Thyroid gland (tissue), 4 donors: ENCODE data around the gene KCNB1. TPM values are rescaled to one million over a fixed set of nuclear protein-coding genes. Genes with fewer than 3 reads are reported as not detected.

Experiments
- DNase-seq, 2 donors: peaks; one replicate each; pipeline ENCODE4 v3.0.0-alpha.2; 2019
- H3K27ac ChIP-seq, 3 donors: fragments of 200-600 bp; sonication (generic); 1 replicate in 2 of 3; 2 replicates in 1 of 3; pipeline ENCODE4 v1.5.1; 2016 to 2019; ENCODE audit warnings: mild to moderate bottlenecking in 1 of 3, moderate library complexity in 1 of 3
- H3K27me3 ChIP-seq: fragments of 200-600 bp; sonication (generic); one replicate; pipeline ENCODE4 v1.5.1; 2019
- H3K36me3 ChIP-seq, 2 donors: fragments of 200-600 bp; sonication (generic); one replicate each; pipeline ENCODE4 v1.5.1; 2016 to 2019
- H3K4me1 ChIP-seq, 2 donors: fragments of 200-600 bp; sonication (generic); one replicate each; pipeline ENCODE4 v1.5.1; 2017 to 2019
- H3K4me3 ChIP-seq, 3 donors: fragments of 200-600 bp; sonication (generic); replicated peaks in 1 of 3; 1 replicate in 2 of 3; 2 replicates in 1 of 3; pipeline ENCODE4 v1.5.1; 2016; ENCODE audit warnings: mild to moderate bottlenecking in 1 of 3
- H3K9me3 ChIP-seq: fragments of 200-600 bp; sonication (generic); one replicate; pipeline ENCODE4 v1.5.1; 2017
- POLR2A ChIP-seq, 2 donors: fragments of 450-650 bp; IDR thresholded peaks; one replicate each; pipeline ENCODE4 v1.6.1; 2017; ENCODE audit warnings: antibody characterized with exemption in 2 of 2, mild to moderate bottlenecking in 2 of 2, moderate library complexity in 1 of 2
- WGBS, 2 donors: methylation state at CpG; one replicate each; pipeline ENCODE4 v1.1.5; 2017; 5-methylcytosine and 5-hydroxymethylcytosine counted together
- intact Hi-C: fragments of 100-400 bp; cut with DNase I; formaldehyde crosslinking; loops from one replicate; pipeline ENCODE4 v1.15.1; 2023
- total RNA-seq, 4 donors: library from RNA; depleted of rRNA; stranded (reverse); fragments of >200 nt; gene quantifications; one replicate each; pipeline ENCODE4 v1.2.3, GENCODE V29; 2016
- TF ChIP-seq, protein P1 (sequence below), 6 experiments: fragments of 200-600 bp in 3 of 6; fragments of 450-650 bp in 3 of 6; sonication (generic) in 3 of 6; IDR thresholded peaks; one replicate each; pipeline ENCODE4 v1.5.1; 2016 to 2019; ENCODE audit warnings: antibody characterized with exemption in 6 of 6, mild to moderate bottlenecking in 2 of 6, inconsistent platforms in 1 of 6, moderate library complexity in 1 of 6

Gene KCNB1
- total RNA-seq, 4 donors from 2014 or later, result 0.34 to 0.54 (median 0.47) TPM

DNA sequence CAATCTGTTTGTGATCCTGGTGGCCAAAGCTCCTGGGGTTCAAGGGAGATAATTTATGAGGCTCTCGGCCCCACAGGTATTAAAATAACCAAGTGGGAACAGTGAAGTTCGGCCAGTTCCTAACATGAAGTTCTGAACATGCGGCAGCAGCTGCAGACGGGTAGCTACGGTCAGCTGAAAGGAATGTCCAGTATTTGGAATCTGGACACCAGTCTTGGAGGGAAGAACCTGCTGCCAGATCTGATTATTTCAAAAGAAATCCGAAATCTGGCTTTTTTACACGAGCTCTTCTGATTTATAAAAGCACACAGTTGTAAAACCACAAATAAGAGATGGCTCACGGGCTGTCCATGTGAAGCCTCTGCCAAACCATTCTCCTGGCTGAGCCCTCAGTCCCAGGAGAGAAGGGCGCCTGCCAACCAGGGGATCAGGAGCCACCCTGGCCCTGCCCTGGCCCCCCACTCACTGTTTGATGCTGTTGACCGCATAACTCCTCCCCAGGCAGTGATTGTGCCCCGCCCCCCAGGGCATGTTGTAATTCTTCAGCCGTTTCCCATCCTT, 28.2 kb upstream of the KCNB1 start:
- Histone ChIP-seq H3K27me3 (no peaks in the 10 kb centered on the region), H3K9me3 (no peaks in the 10 kb centered on the region), H3K4me1 (no peaks in the 10 kb centered on the region), H3K4me3 (no peak overlapping the region), H3K27ac (no peak overlapping the region), H3K36me3 (no peaks in the 10 kb centered on the region)
- peak in 1 of 2 donors; percentile 5 for DNase-seq
- intact Hi-C loops, result no loop called here
- WGBS, 2 donors, result 71 to 74% methylated on average over 12 of the region's 12 CpGs
- TF ChIP-seq POLR2A (IDR thresholded peaks at IDR 0.05), result no peak
- TF ChIP-seq, protein P1, sequence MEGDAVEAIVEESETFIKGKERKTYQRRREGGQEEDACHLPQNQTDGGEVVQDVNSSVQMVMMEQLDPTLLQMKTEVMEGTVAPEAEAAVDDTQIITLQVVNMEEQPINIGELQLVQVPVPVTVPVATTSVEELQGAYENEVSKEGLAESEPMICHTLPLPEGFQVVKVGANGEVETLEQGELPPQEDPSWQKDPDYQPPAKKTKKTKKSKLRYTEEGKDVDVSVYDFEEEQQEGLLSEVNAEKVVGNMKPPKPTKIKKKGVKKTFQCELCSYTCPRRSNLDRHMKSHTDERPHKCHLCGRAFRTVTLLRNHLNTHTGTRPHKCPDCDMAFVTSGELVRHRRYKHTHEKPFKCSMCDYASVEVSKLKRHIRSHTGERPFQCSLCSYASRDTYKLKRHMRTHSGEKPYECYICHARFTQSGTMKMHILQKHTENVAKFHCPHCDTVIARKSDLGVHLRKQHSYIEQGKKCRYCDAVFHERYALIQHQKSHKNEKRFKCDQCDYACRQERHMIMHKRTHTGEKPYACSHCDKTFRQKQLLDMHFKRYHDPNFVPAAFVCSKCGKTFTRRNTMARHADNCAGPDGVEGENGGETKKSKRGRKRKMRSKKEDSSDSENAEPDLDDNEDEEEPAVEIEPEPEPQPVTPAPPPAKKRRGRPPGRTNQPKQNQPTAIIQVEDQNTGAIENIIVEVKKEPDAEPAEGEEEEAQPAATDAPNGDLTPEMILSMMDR (IDR thresholded peaks at IDR 0.05), result no peak

DNA sequence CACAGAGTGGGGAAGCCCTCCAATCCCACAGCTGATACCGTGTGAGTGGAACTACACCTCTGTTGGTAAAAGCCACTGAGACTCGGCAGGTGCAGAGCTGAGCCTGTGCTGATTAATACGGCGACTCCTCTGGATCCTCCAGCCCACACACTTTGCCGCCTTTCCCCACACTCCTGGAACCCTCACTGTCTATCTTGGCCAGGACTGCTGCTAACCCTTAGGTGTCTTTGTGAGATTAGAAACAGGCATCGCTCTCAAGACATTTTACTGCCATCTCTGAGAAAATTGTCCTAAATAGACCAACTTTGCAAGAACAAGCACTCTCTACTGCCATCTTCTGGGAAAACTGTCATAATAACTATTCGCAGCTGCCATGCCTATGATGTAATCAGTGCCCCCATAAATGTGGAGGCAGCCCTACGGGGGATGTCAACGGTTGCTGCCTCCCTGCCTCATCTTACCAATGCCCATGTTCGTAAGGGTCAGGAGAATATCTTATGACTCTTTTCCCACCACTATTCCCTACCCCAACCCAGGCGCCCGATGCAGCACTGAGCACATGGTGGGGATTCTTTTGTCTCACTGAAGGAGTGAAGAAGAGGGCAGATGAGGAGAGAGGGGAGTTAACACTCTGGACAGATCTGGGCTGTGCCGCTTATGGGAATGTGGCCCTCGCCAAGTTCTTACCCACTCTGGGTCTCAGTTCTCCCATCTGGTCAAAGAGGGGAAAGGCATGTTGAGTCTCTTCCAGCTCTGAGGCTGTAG, 26.1 kb upstream of the KCNB1 start:
- no peaks in the 10 kb centered on the region for H3K9me3 ChIP-seq
- no peaks in the 10 kb centered on the region for H3K36me3 ChIP-seq
- H3K4me1 ChIP-seq, result no peaks in the 10 kb centered on the region
- H3K27me3 ChIP-seq, result no peaks in the 10 kb centered on the region
- no peak overlapping the region for H3K27ac ChIP-seq
- intact Hi-C loops, result loop anchor here (5.0 kb wide), 1 partner anchor 171 kb away; no protein-coding TSS in a partner anchor
- WGBS, 2 donors, result 52 to 60% methylated on average over 12 to 14 of the region's 14 CpGs
- no peak for TF ChIP-seq POLR2A (IDR thresholded peaks at IDR 0.05)
- TF ChIP-seq, protein P1 (IDR thresholded peaks at IDR 0.05), result peak in 5 of 6 experiments; percentile 29 to 53 (median 45)
- no peak for DNase-seq
- H3K4me3 ChIP-seq, result no peak overlapping the region

- WGBS, 2 donors, result 79 to 82% methylated on average over 21 of the region's 21 CpGs
These were observed 25.4 kb upstream of the KCNB1 start for GRCh38 chr20:49507741-49508434.

DNA sequence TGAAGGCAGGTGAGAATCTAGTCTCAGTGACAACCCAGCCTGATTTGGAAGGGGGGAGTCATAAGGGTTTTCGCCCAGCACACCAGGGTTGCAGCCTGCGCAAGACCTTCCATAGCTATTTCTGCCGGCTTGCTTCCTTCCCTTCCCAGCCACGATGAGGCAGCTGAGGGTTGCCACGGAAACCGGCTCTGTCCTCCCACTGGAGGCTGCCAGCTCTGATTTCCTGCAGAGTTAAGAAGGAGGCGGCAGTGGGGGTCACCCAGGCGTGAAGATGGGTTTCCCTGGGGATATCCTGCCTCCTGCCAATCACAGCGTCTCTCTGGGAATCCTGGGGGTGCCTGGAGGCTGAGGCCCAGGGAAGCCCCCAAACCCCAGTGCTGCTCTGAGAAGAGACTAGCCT, 23.1 kb upstream of the KCNB1 start:
- Histone ChIP-seq H3K4me3 (no peak overlapping the region), H3K27ac (no peak overlapping the region), H3K27me3 (no peaks in the 10 kb centered on the region), H3K4me1 (no peaks in the 10 kb centered on the region), H3K9me3 (no peaks in the 10 kb centered on the region), H3K36me3 (no peaks in the 10 kb centered on the region)
- WGBS, 2 donors, result 24 to 28% methylated on average over 5 to 6 of the region's 9 CpGs
- intact Hi-C loops, result loop anchor here (5.0 kb wide), 1 partner anchor 168 kb away; no protein-coding TSS in a partner anchor
- TF ChIP-seq, protein P1 (IDR thresholded peaks at IDR 0.05), result no peak
- TF ChIP-seq POLR2A (IDR thresholded peaks at IDR 0.05), result no peak
- peak; percentile 23 to 33 for DNase-seq

More at GRCh38 chr20:49507741-49508434, 25.4 kb upstream of the KCNB1 start:
- intact Hi-C loops, result loop anchor here (5.0 kb wide), 1 partner anchor 171 kb away; no protein-coding TSS in a partner anchor
- Histone ChIP-seq H3K4me3 (no peak overlapping the region), H3K27ac (no peak overlapping the region), H3K9me3 (no peaks in the 10 kb centered on the region), H3K36me3 (no peaks in the 10 kb centered on the region), H3K27me3 (no peaks in the 10 kb centered on the region), H3K4me1 (no peaks in the 10 kb centered on the region)
- no peak for TF ChIP-seq POLR2A (IDR thresholded peaks at IDR 0.05)
- TF ChIP-seq, protein P1 (IDR thresholded peaks at IDR 0.05), result no peak
- DNase-seq, result no peak
